ENCODE results near the gene CD82.
A peak's percentile ranks its signal among the peaks of the same experiment; 100 is the strongest.
"Not testable (repeated sequence)": the region's sequence is repeated elsewhere in the genome, so short reads cannot be mapped to it uniquely, and the experiment has no call there.

CD82 gene

GRCh38 chr11:44540667-44541066 lies 24.8 kb upstream of the CD82 start:
- no peak for FAIRE-seq
- DNase-seq (ENCODE audit: insufficient read length, low spot score): no peak
- no peak for TF ChIP-seq TAF1 (IDR thresholded peaks at IDR 0.05; ENCODE audit: low read depth, low read length)
- TF ChIP-seq POU2F2 (IDR thresholded peaks at IDR 0.05; ENCODE audit: low read depth, low read length): no peak
- TF ChIP-seq PAX5 (IDR thresholded peaks at IDR 0.05; ENCODE audit: insufficient read depth, low read length, severe bottlenecking): no peak
- TF ChIP-seq POLR2AphosphoS5 (IDR thresholded peaks at IDR 0.05; ENCODE audit: low read depth, low read length): no peak
- TF ChIP-seq POLR2A (IDR thresholded peaks at IDR 0.05; ENCODE audit: low read depth, low read length): no peak
- no peak for TF ChIP-seq SPI1 (IDR thresholded peaks at IDR 0.05; ENCODE audit: low read depth, low read length)

DNA sequence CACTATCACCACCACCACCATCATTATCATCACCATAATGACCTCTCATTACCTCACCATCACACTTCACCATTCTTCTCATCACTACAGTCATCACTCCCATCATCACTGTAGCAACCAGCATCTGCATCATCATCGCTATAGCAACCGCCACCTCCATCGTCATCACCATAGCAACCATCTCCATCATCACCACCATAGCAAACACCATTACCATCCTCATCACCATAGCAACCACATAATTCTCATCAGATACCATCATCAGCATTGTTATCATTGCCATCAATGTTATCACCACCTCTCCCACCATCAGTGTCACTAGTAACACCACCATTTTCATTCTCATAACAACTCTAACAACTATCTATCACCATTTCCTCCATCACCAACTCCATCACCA lies 23.1 kb upstream of the CD82 start:
- TF ChIP-seq TAF1 (IDR thresholded peaks at IDR 0.05; ENCODE audit: low read depth, low read length) (no peak), POU2F2 (IDR thresholded peaks at IDR 0.05; ENCODE audit: low read depth, low read length) (no peak), POLR2AphosphoS5 (IDR thresholded peaks at IDR 0.05; ENCODE audit: low read depth, low read length) (no peak), SPI1 (IDR thresholded peaks at IDR 0.05; ENCODE audit: low read depth, low read length) (no peak), PAX5 (IDR thresholded peaks at IDR 0.05; ENCODE audit: insufficient read depth, low read length, severe bottlenecking) (no peak), POLR2A (IDR thresholded peaks at IDR 0.05; ENCODE audit: low read depth, low read length) (no peak)
- no peak for FAIRE-seq

GRCh38 chr11:44546984-44547383 lies 18.5 kb upstream of the CD82 start:
- DNase-seq (ENCODE audit: insufficient read length, low spot score); FAIRE-seq: not testable (repeated sequence)

More for the DNA sequence above, 23.1 kb upstream of the CD82 start:
- DNase-seq (ENCODE audit: insufficient read length, low spot score): no peak

DNA sequence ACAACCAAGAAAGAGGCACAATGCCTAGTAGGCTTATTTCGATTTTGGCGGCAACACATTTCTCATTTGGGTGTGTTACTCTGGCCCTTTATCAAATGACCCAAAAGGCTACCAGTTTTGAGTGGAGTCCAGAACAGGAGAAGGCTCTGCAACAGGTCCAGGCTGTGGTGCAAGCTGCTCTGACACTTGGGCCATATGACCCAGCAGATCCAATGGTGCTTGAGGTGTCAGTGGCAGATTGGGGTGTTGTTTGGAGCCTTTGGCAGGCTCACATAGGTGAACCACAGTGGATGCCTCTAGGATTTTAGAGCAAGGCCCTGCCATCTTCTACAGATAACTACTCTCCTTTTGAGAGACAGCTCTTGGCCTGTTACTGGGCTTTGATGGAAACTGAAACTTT lies 17.9 kb upstream of the CD82 start:
- FAIRE-seq; DNase-seq (ENCODE audit: insufficient read length, low spot score): not testable (repeated sequence)

DNA sequence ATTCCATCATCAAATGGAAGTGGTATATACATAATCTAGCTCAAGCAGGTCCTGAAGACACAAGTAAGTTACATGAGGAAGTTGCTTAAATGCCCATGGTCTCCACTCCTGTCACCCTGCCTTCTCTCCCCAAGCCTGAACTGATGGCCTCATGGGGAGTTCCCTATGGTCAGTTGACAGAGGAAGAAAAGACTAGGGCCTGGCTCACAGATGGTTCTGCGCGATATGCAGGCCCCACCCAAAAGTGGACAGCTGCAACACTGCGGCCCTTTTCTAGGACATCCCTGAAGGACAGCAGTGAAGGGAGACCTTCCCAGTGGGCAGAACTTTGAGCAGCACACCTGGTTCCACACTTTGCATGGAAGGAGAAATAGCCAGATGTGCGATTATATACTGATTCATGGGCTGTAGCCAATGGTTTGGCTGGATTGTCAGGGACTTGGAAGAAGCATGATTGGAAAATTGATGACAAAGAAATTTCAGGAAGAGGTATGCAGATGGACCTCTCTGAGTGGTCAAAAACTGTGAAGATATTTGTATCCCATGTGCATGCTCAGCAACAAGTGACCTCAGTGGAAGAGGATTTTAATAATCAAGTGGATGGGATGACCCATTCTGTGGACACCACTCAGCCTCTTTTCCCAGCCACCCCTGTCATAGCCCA lies 17.3 kb upstream of the CD82 start:
- TF ChIP-seq POU2F2 (IDR thresholded peaks at IDR 0.05; ENCODE audit: low read depth, low read length) (no peak), PAX5 (IDR thresholded peaks at IDR 0.05; ENCODE audit: insufficient read depth, low read length, severe bottlenecking) (no peak), TAF1 (IDR thresholded peaks at IDR 0.05; ENCODE audit: low read depth, low read length) (no peak), SPI1 (IDR thresholded peaks at IDR 0.05; ENCODE audit: low read depth, low read length) (no peak), POLR2AphosphoS5 (IDR thresholded peaks at IDR 0.05; ENCODE audit: low read depth, low read length) (no peak), POLR2A (IDR thresholded peaks at IDR 0.05; ENCODE audit: low read depth, low read length) (no peak)
- FAIRE-seq (no peak), DNase-seq (ENCODE audit: insufficient read length, low spot score) (no peak)

- DNase-seq (ENCODE audit: insufficient read length, low spot score); FAIRE-seq: not testable (repeated sequence)
Observed at GRCh38 chr11:44548961-44549749, 16.3 kb upstream of the CD82 start.

GRCh38 chr11:44550123-44550522 lies 15.3 kb upstream of the CD82 start:
- FAIRE-seq: no peak
- DNase-seq (ENCODE audit: insufficient read length, low spot score): no peak
- TF ChIP-seq SPI1 (IDR thresholded peaks at IDR 0.05; ENCODE audit: low read depth, low read length) (no peak), POU2F2 (IDR thresholded peaks at IDR 0.05; ENCODE audit: low read depth, low read length) (no peak), PAX5 (IDR thresholded peaks at IDR 0.05; ENCODE audit: insufficient read depth, low read length, severe bottlenecking) (no peak), POLR2A (IDR thresholded peaks at IDR 0.05; ENCODE audit: low read depth, low read length) (no peak), POLR2AphosphoS5 (IDR thresholded peaks at IDR 0.05; ENCODE audit: low read depth, low read length) (no peak), TAF1 (IDR thresholded peaks at IDR 0.05; ENCODE audit: low read depth, low read length) (no peak)

- peak; percentile 35 for FAIRE-seq
- no peak for DNase-seq (ENCODE audit: insufficient read length, low spot score)
- TF ChIP-seq POLR2AphosphoS5 (IDR thresholded peaks at IDR 0.05; ENCODE audit: low read depth, low read length) (no peak), TAF1 (IDR thresholded peaks at IDR 0.05; ENCODE audit: low read depth, low read length) (no peak), POU2F2 (IDR thresholded peaks at IDR 0.05; ENCODE audit: low read depth, low read length) (no peak), POLR2A (IDR thresholded peaks at IDR 0.05; ENCODE audit: low read depth, low read length) (no peak), PAX5 (IDR thresholded peaks at IDR 0.05; ENCODE audit: insufficient read depth, low read length, severe bottlenecking) (no peak), SPI1 (IDR thresholded peaks at IDR 0.05; ENCODE audit: low read depth, low read length) (no peak)
Observed at GRCh38 chr11:44551456-44552139, 13.9 kb upstream of the CD82 start.

DNA sequence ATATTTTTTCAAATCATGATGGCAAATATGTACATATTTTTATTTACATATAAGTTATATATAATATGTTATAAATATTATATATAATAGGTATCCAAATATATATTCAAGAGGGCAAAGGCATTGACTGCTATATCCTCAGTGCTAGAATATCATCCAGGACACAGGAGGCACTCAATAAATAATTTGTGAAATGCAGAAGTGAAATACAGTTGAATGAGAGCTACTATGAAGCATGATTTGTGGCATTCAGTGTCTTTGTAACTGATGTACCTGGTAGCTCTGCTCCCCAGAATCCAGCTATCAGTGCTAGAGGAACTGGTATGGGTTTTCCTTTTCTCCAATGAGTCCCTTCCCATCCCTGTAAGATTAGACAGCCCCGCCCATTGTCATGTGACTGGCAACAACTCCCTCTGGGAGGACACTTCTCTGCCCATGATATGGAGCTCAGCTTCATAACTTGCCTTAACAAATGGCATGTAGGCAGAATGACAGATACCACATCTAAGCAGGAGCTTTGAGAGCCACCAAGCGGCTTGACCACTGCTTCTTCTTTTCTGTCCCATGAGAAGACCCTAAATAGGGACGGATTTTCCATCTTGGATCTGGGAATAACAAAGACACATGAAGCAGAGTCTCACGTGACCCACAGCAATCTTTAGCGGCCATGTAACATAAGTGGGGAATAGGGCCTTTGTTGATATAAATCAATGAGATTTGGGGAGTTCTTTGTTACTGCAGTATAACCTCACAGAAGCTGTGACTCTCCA lies 10.2 kb upstream of the CD82 start:
- no peak for DNase-seq (ENCODE audit: insufficient read length, low spot score)
- no peak for FAIRE-seq

More for the DNA sequence above, 10.2 kb upstream of the CD82 start:
- no peak for TF ChIP-seq POU2F2 (IDR thresholded peaks at IDR 0.05; ENCODE audit: low read depth, low read length)
- peak; percentile 55 for TF ChIP-seq SPI1 (IDR thresholded peaks at IDR 0.05; ENCODE audit: low read depth, low read length)
